ENCODE data around the gene ULBP1.
"Not testable (repeated sequence)": the region's sequence is repeated elsewhere in the genome, so short reads cannot be mapped to it uniquely, and the experiment has no call there.

ULBP1 gene

GRCh38 chr6:149948616-149949015, 15.1 kb upstream of the ULBP1 start:
- DNase-seq (ENCODE audit: low read depth), result no peak
- no peak overlapping the region for H3K4me3 ChIP-seq (ENCODE audit: low read depth, low read length)

GRCh38 chr6:149950423-149950822, 13.3 kb upstream of the ULBP1 start:
- H3K4me3 ChIP-seq (ENCODE audit: low read depth, low read length), result no peak overlapping the region
- no peak for DNase-seq (ENCODE audit: low read depth)

GRCh38 chr6:149951096-149951495, 12.6 kb upstream of the ULBP1 start:
- no peak for DNase-seq (ENCODE audit: low read depth)
- H3K4me3 ChIP-seq (ENCODE audit: low read depth, low read length), result no peak overlapping the region

DNA sequence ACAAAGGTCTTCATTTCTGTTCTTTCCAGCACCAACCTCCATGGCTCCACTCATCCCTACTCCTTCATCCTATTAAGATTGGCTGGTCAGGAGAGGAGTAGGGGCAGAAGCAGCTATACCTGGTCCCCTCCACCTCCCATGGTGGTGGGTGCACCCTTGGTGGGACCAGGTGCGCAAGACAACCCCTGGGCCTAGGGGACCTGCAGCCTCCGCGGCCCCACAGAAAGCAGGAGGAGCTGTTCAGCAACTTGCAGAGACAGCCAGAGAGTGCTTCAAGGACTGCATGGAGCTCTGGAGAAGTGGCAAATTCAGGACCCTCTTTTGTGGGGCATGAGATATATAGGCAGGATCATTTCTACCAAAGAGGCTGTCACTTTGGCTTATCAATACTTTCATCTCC, 12.1 kb upstream of the ULBP1 start:
- no peak for DNase-seq (ENCODE audit: low read depth)
- H3K4me3 ChIP-seq (ENCODE audit: low read depth, low read length), result no peak overlapping the region

- not testable (repeated sequence) for DNase-seq (ENCODE audit: low read depth); H3K4me3 ChIP-seq (ENCODE audit: low read depth, low read length)
These were observed 10.4 kb upstream of the ULBP1 start for GRCh38 chr6:149953390-149953789.

GRCh38 chr6:149953934-149954327, 9.8 kb upstream of the ULBP1 start:
- DNase-seq (ENCODE audit: low read depth), result not testable (repeated sequence)

GRCh38 chr6:149954328-149954983, 9.3 kb upstream of the ULBP1 start:
- not testable (repeated sequence) for DNase-seq (ENCODE audit: low read depth)
- peak overlapping the region; percentile 18 for H3K4me3 ChIP-seq (ENCODE audit: low read depth, low read length)

More at GRCh38 chr6:149953934-149954327, 9.8 kb upstream of the ULBP1 start:
- H3K4me3 ChIP-seq (ENCODE audit: low read depth, low read length), result not testable (repeated sequence)

GRCh38 chr6:149954984-149955653, 8.6 kb upstream of the ULBP1 start:
- not testable (repeated sequence) for DNase-seq (ENCODE audit: low read depth); H3K4me3 ChIP-seq (ENCODE audit: low read depth, low read length)

GRCh38 chr6:149955654-149956317, 8.0 kb upstream of the ULBP1 start:
- not testable (repeated sequence) for H3K4me3 ChIP-seq (ENCODE audit: low read depth, low read length); DNase-seq (ENCODE audit: low read depth)

DNA sequence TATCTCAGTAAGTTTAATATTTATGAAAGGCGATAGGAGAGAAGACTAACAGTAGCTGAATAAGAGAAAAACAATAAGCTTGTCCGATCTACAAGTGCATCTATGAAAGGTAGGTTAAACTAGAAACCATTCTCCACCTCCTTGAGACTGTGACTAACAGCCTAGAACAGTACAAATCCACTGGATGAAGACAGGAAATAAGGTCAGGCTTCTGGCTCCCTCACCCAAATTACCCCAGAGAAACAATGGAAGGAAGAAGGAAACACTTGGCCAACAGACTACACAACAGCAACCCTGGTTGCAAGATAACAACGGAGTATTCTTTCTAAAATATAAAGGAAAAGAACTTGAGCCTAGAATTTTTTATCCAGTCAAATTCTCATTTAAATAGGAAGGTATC, 5.6 kb upstream of the ULBP1 start:
- not testable (repeated sequence) for H3K4me3 ChIP-seq (ENCODE audit: low read depth, low read length); DNase-seq (ENCODE audit: low read depth)

- H3K4me3 ChIP-seq (ENCODE audit: low read depth, low read length); DNase-seq (ENCODE audit: low read depth): not testable (repeated sequence)
These were observed 3.9 kb upstream of the ULBP1 start for GRCh38 chr6:149959806-149960205.

- no peak for DNase-seq (ENCODE audit: low read depth)
- H3K4me3 ChIP-seq (ENCODE audit: low read depth, low read length), result no peak overlapping the region
These were observed 3.3 kb upstream of the ULBP1 start for GRCh38 chr6:149960488-149960887.

- DNase-seq (ENCODE audit: low read depth), result no peak
These were observed 1.9 kb upstream of the ULBP1 start for GRCh38 chr6:149961728-149962425.

GRCh38 chr6:149962461-149963211, 1.1 kb upstream of the ULBP1 start:
- peak overlapping the region; percentile 62 for H3K4me3 ChIP-seq (ENCODE audit: low read depth, low read length)
- no peak for DNase-seq (ENCODE audit: low read depth)

More at GRCh38 chr6:149961728-149962425, 1.9 kb upstream of the ULBP1 start:
- H3K4me3 ChIP-seq (ENCODE audit: low read depth, low read length), result no peak overlapping the region

GRCh38 chr6:149963212-149963461, 606 bp upstream of the ULBP1 start:
- DNase-seq (ENCODE audit: low read depth), result no peak
- peak overlapping the region; percentile 62 for H3K4me3 ChIP-seq (ENCODE audit: low read depth, low read length)

DNA sequence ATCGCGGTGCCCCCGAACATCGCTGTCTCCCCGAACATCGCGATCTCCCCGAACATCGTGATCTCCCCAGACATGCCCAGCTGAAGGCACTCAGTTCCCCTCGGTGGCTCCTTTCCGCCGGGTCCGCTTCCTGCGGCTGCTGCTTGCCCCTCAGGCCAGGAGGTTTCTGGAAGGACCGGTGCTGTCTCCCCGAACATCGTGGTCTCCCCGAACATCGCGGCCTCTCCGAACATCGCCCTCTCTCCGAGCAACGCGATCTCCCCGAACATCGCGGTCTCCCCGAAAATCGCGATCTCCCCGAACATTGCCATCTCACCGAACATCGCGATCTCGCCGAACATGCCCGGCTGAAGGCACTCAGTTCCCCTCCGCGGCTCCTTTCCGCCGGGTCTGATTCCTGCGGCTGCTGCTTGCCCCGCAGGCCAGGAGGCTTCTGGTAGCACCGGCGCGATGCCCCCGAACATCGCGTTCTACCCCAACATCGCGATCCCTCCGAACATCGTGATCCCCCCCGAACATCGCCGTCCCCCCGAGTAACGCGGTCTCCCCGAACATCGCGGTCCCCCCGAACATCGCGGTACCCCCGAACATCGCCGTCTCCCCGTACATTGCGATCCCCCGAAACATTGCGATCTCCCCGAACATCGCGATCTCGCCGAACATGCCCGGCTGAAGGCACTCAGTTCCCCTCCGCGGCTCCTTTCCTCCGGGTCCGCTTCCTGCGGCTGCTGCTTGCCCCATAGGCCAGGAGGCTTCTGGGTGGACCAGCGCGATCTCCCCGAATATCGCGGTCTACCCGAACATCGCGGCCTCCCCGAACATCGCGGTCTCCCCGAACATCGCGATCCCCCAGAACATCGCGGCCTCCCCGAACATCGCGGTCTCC, 808 bp downstream of the ULBP1 start:
- peak overlapping the region; percentile 62 for H3K4me3 ChIP-seq (ENCODE audit: low read depth, low read length)
- DNase-seq (ENCODE audit: low read depth), result no peak

DNA sequence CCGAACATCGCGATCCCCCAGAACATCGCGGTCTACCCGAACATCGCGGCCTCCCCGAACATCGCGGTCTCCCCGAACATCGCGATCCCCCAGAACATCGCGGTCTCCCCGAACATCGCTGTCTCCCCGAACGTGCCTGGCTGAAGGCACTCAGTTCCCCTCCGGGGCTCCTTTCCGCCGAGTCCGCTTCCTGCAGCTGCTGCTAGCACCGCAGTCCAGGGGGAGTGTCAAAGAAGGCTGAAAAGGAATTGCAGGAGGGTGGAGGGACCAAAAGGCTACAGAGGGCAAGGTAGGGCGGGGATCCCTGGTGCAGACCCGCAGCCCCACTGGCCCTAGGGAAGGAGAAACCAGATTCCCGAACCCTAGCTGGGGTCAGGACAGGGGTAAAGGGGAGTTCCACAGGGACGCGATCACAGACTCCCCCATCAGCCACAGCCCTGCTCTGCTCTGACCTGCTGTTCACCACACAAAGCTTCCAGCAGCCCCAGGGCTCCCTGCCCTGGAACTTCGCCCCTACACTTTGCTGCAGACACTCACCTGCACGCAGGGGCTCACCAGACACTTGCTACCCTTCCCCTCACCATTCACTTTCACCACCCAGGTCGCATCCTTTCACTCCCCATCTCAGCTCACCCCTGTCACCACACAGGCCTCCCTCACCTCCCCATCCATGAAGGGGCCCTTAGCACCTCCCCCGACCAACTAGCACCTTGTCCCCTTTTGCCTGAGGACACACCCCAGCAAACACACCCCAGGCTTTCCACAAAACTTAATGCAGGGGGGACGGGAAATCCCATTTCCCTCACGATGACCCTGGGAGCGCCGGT, 1.7 kb downstream of the ULBP1 start:
- peak overlapping the region; percentile 62 for H3K4me3 ChIP-seq (ENCODE audit: low read depth, low read length)
- no peak for DNase-seq (ENCODE audit: low read depth)

GRCh38 chr6:149966319-149966718, 2.6 kb downstream of the ULBP1 start:
- DNase-seq (ENCODE audit: low read depth); H3K4me3 ChIP-seq (ENCODE audit: low read depth, low read length): not testable (repeated sequence)

Data from skeletal muscle cell (primary cell).